Psoas muscle (tissue), 8 donors: ENCODE data around the gene TELO2. TPM values are rescaled to one million over a fixed set of nuclear protein-coding genes. Genes with fewer than 3 reads are reported as not detected.

Experiments used
- ATAC-seq, 4 donors: fragments of 200-7000 bp; cut with Tn5 transposase; one replicate each; pipeline ENCODE4 v1.9.1; 2020; ENCODE audit warnings: moderate library complexity in 3 of 4, mild to moderate bottlenecking in 2 of 4
- DNase-seq, 2 donors: peaks; one replicate each; pipeline ENCODE4 v3.0.0-alpha.2; 2020
- H3K27ac ChIP-seq: fragments of 200-600 bp; one replicate; pipeline ENCODE4 v1.8.0; 2022
- H3K27me3 ChIP-seq, 3 donors: fragments of 200-600 bp in 1 of 3; one replicate each; pipeline versions ENCODE4 v1.6.1 to v1.8.0; 2013 to 2022; ENCODE audit warnings: low read length in 2 of 3, mild to moderate bottlenecking in 2 of 3, moderate library complexity in 1 of 3; ENCODE audit not compliant: insufficient read depth in 3 of 3
- H3K36me3 ChIP-seq, 2 donors: fragments of 200-600 bp in 1 of 2; one replicate each; pipeline versions ENCODE4 v1.6.1 to v1.8.0; 2013 to 2022; ENCODE audit warnings: low read depth in 1 of 2, mild to moderate bottlenecking in 1 of 2, moderate library complexity in 1 of 2; ENCODE audit not compliant: insufficient read depth in 1 of 2
- H3K4me1 ChIP-seq: fragments of 200-600 bp; one replicate; pipeline ENCODE4 v1.8.0; 2022
- H3K4me3 ChIP-seq: fragments of 200-600 bp; one replicate; pipeline ENCODE4 v1.8.0; 2022; ENCODE audit warnings: mild to moderate bottlenecking
- H3K9me3 ChIP-seq: fragments of 200-600 bp; one replicate; pipeline ENCODE4 v1.8.0; 2022
- CTCF ChIP-seq: fragments of 200-600 bp; IDR thresholded peaks from one replicate; pipeline ENCODE4 v1.8.0; 2022; ENCODE audit warnings: antibody characterized with exemption
- WGBS, 3 donors: extraction: QIAGEN DNeasy Blood & Tissue Kit; methylation state at CpG; one replicate each; pipeline versions ENCODE4 v1.1.6 to v1.1.7; 2013; 5-methylcytosine and 5-hydroxymethylcytosine counted together
- intact Hi-C, 2 donors: fragments of 100-400 bp; cut with DNase I; formaldehyde crosslinking; loops; one replicate each; pipeline versions ENCODE4 v1.11.0 to v1.14.2; 2022
- polyA plus RNA-seq, 3 donors: library from polyadenylated mRNA; stranded (reverse); fragments of 200-250 nt; gene quantifications; one replicate each; pipeline ENCODE4 v1.2.3, GENCODE V29; 2013
- total RNA-seq, 4 donors: library from RNA; stranded (reverse); fragmentation: NEBNext Ultra II Directional in 2 of 4; extraction: Animal tissue kit (Norgen Biotek cat#: 25700) in 2 of 4; gene quantifications; one replicate each; pipeline versions ENCODE4 v1.2.1 to v1.2.4, GENCODE V29; 2021 to 2023
- donor health status: healthy with polysubstance abuse.
- donor health status: DM: no; HTN: no; CAD: no; lungs with moderate emphysema.
- donor health status: Bipolar disorder and iron deficiency.
- donor health status: healthy.
- donor health status: DM: yes; HTN: yes; CAD: no.
- donor health status: DM: no; HTN: no; CAD: no.
- donor health status: DM: no; HTN: no; CAD: no.
- donor health status: DM: yes; HTN: yes; CAD: no.

Gene TELO2
- total and polyA plus RNA-seq, 7 donors: 11.6 to 23.8 (median 17.4) TPM

GRCh38 chr16:1519831-1520230 is 26.7 kb downstream of the TELO2 start:
- 92 to 94% (median 94%) methylated on average over 17 of the region's 17 CpGs for WGBS, 3 donors
- no peak for ATAC-seq
- intact Hi-C loops: no loop called here
- H3K27ac ChIP-seq: no peak overlapping the region
- no peaks in the 10 kb centered on the region for H3K27me3 ChIP-seq
- DNase-seq: no peak
- H3K4me1 ChIP-seq: no peaks in the 10 kb centered on the region
- H3K36me3 ChIP-seq: peaks cover 0 to 14% of the 10 kb centered on the region in 2 donors
- H3K9me3 ChIP-seq: no peaks in the 10 kb centered on the region
- no peak overlapping the region for H3K4me3 ChIP-seq
- TF ChIP-seq CTCF: no peak

- no peak overlapping the region for H3K27ac ChIP-seq
- DNase-seq: no peak
- no peak for TF ChIP-seq CTCF
These were observed 27.3 kb downstream of the TELO2 start for GRCh38 chr16:1520461-1520860.

GRCh38 chr16:1523581-1524245 is 30.6 kb downstream of the TELO2 start:
- no peaks in the 10 kb centered on the region for H3K4me1 ChIP-seq
- WGBS, 3 donors: 89 to 92% (median 91%) methylated on average over 30 of the region's 30 CpGs
- H3K4me3 ChIP-seq: no peak overlapping the region
- no peaks in the 10 kb centered on the region for H3K27me3 ChIP-seq
- H3K36me3 ChIP-seq: peaks cover 0 to 14% of the 10 kb centered on the region in 2 donors
- no peak overlapping the region for H3K27ac ChIP-seq
- ATAC-seq: no peak
- no peak for TF ChIP-seq CTCF
- no peaks in the 10 kb centered on the region for H3K9me3 ChIP-seq
- intact Hi-C loops: no loop called here
- DNase-seq: no peak

More at GRCh38 chr16:1520461-1520860, 27.3 kb downstream of the TELO2 start:
- no peak overlapping the region for H3K4me3 ChIP-seq
- H3K9me3 ChIP-seq: no peaks in the 10 kb centered on the region
- 94 to 95% (median 95%) methylated on average over 19 of the region's 19 CpGs for WGBS, 3 donors
- H3K4me1 ChIP-seq: no peaks in the 10 kb centered on the region
- intact Hi-C loops: no loop called here
- H3K36me3 ChIP-seq: peaks cover 0 to 14% of the 10 kb centered on the region in 2 donors
- ATAC-seq: no peak
- H3K27me3 ChIP-seq: no peaks in the 10 kb centered on the region

GRCh38 chr16:1524366-1524765 is 31.2 kb downstream of the TELO2 start:
- Histone ChIP-seq H3K36me3 (peaks cover 0 to 14% of the 10 kb centered on the region in 2 donors), H3K27me3 (no peaks in the 10 kb centered on the region), H3K4me3 (no peak overlapping the region), H3K9me3 (no peaks in the 10 kb centered on the region), H3K27ac (no peak overlapping the region), H3K4me1 (no peaks in the 10 kb centered on the region)
- no peak for TF ChIP-seq CTCF
- ATAC-seq (no peak), DNase-seq (no peak)
- WGBS, 3 donors: 90 to 93% (median 92%) methylated on average over 24 to 26 of the region's 26 CpGs
- intact Hi-C loops: no loop called here
